HL-60/S4 (cell line): ENCODE data around the gene GGA3.
"Not testable (repeated sequence)": the region's sequence is repeated elsewhere in the genome, so short reads cannot be mapped to it uniquely, and the experiment has no call there.

Source experiments
- in situ Hi-C: fragments of 300-500 bp; cut with MboI; formaldehyde crosslinking; loops from 2 replicates; pipeline ENCODE4 v1.14.3; 2022; ENCODE audit warnings: low sequenced_read_pairs

GGA3 gene

DNA sequence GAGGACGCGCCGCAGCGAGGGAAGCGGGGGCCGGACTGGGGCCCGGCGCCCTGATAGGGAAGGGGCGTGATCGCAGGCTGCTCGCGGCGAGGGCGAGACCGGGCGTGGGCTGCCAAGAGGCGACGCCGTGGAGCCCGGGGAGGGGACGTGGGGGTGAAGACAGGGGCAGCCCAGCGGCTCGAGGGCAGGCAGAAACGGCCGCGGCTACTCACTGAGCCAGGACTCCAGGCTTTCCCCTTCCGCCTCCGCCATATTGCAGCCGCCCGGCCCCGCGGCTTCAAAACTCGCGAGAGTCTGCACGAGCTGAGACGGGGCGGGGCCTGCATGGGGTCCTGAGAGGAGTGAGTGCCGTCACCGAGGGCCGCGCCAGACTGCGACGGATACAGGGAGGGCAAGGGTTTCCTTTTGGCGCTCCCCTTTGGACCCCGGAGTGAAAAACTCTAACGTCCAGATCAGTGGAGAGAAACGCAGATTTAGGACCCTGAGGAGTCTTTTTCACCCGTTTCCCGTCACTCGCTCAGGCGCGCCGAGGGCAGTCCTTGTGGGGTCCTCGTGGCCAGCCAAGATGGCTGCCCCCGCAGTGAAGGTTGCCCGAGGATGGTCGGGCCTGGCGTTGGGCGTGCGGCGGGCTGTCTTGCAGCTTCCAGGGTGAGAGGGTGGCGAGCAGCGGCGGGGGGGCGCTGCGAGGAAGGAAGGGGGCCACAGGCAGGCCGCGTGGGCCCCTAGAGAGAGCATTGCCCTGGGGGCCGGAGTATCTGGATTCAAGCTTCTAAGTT is at the start of gene GGA3, which contains the start of gene MRPS7:
GGA3 (minus strand) TSS at position 271 of the 776 bp plus-strand sequence; CDS start at position 252, 19 bp downstream.
MRPS7 (plus strand) TSS at position 544 of the 776 bp plus-strand sequence; CDS start at position 566, 22 bp downstream.
- in situ Hi-C loops: no loop called here

DNA sequence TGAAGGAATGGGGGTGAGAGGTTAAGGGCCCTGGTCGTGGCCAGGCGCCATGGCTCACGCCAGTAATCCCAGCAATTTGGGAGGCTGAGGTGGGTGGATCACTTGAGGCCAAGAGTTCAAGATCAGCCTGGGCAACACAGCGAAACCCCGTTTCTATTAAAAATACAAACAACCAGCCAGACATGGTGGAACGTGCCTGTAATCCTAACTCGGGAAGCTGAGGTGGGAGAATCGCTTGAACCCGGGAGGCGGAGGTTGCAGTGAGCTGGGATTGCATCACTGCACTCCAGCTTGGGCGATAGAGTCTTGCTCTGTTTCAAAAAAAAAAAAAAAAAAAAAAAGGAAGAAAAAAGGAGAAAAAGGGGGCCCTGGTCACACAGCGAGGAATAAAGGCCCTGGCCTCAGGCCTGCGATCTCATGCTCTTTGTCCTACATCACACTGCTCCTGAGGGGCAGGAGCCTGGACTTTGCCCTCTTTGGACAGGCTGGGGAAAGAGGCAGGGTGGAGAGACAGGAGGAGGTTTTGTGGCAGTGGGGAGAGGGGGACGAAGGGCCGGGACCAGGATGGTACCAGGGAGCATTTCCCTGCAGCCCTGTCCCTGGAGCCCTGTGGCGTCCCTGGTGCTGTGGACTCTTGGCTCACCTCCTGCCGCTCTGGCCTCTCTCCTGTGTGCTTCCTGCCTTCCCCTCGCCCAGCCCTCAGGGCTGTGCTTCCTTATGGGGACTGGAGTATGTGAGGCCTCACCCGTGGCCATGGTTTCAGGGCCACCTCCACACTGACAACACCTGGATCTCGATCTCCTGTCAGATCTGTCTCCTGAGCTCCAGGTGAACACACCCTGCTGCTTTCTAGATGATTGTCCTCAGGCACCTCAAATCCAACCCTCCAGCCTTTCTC is 47.6 kb upstream of the GGA3 start:
- in situ Hi-C loops: loop anchor here (10.0 kb wide), 1 partner anchor 206 kb away; the partner anchor contains the start of genes CASKIN2 and TSEN54

DNA sequence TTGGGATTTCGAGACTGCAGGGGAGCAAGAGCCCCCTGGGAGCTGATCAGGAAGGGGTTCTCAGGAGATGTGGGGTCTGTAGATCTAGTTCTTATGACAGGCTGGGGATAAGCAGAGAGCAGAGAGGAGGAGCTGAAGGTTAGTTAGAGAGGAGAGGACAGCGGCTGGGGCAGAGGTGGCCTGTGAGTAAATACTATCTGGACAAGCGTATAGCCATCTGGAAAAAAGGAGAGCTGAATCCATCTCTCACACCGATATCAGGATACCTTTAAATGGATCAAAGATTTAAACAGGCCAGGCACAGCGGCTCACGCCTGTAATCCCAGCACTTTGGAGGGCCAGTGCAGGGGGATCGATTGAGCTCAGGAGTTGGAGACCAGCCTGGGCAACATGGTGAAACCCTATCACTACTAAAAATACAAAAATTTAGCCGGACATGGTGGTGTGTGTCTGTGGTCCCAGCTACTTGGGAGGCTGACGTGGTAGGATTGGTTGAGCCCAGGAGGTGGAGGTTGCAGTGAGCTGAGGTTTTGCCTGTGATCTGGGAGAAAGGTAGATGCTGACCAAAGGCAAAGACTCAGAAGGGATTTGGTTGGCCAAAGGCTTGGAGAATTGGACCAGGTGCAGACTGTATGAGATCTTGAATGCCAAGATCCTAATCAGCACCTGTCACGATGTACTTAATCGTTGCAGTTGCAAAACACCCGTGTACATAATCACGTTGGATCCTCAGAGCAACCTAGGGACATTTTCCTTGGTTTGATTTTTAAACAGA is 46.7 kb upstream of the GGA3 start:
- in situ Hi-C loops: loop anchor here (10.0 kb wide), 1 partner anchor 207 kb away; the partner anchor contains the start of genes CASKIN2 and TSEN54

DNA sequence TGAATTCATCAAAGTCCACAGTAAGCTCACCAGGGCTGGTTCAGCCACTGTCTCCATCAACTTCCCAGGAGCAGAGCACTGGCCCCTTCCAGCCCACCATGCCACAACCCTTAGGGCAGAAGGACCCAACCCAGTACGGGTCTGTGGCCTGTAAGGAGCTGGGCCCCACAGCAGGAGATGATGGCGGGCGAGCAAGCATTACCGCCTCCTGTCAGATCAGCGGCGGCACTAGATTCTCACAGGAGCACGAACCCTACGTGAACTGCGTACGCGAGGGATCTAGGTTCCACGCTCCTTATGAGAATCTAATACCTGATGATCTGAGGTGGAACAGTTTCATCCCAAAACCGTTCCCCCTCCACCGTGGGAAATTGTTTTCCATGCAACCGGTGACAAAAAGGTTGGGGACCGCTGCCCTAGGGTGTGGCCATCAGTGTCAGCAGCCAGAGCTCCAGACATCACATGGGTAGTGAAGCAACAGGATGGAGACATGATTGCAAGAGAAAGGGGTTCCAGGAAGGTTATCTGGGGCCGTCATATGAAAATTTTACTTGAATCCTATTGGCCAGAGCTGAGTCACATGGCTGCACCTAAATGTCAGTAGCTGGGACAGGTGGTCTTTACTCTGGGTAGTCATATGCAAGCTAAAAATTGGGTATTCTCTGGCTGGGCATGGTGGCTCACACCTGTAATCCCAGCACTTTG is 40.2 kb upstream of the GGA3 start:
- in situ Hi-C loops: loop anchor here (10.0 kb wide), 1 partner anchor 213 kb away; the partner anchor contains the start of genes CASKIN2 and TSEN54

DNA sequence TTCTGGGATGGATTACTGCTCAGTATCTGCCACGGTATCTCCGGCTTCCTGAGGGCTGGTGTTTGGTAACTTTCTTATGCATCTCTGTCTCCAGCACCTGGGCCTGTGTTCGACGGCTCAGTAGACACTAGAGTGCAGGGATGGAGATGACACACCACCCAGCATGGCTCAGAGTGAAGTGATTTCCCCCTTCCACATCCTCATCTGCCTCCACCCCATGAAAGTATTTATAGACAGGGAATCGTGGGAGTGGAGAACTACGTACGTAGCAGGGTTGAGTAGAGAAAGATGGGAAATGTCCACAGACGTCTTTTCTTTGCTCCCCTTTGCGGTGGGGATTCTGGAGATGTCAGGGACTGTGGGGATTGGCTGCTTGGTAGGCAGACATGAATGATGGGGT is 39.6 kb upstream of the GGA3 start:
- in situ Hi-C loops: loop anchor here (10.0 kb wide), 1 partner anchor 214 kb away; the partner anchor contains the start of genes CASKIN2 and TSEN54

DNA sequence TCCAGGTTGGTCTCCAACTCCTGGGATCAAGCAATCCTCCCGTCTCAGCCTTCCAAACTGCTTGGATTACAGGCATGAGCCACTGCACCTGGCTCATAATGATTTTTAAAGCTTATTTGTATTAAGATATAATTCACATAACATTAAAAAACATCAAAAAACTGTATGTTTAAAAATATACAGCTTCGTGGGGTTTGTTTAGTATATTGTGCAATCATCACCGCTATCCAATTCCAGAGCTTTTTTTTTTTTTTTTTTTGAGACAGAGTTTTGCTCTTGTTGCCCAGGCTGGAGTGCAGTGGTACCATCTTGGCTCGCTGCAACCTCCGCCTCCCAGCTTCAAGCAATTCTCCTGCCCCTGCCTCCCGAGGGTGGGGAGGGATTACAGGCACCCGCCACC is 38.9 kb upstream of the GGA3 start:
- in situ Hi-C loops: loop anchor here (10.0 kb wide), 1 partner anchor 215 kb away; the partner anchor contains the start of genes CASKIN2 and TSEN54

- in situ Hi-C loops: loop anchor here (10.0 kb wide), 1 partner anchor 59 kb away; no protein-coding TSS in a partner anchor
These were observed 34.1 kb upstream of the GGA3 start for GRCh38 chr17:75295201-75296158.

GRCh38 chr17:75292810-75293448 is 31.5 kb upstream of the GGA3 start:
- in situ Hi-C loops: loop anchor here (5.0 to 10.0 kb wide), 2 partner anchors 62 to 119 kb away; no protein-coding TSS in a partner anchor

DNA sequence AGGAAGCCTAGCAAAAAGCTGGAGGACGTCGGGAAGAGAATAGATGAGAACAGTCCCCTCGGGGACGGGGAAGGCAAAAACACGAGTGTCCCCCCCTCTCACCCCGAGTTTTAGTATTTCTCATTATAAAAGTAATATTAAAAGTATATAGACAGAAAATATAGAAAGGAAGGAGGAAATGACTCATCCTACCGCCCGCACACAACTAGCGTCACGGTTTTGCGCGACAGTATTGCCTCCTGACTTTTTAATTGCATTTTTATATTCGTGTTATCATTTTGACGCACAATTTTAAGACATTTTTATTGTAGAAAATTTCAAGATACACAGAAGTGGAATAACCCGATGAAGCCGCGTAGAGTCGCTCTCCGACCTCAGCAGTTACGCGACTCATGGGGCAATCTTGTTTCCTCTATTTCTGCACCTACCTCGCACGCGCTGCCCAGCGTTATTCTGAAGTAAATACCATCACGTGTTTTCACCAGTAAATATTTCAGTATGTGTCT is 28.5 kb upstream of the GGA3 start:
- in situ Hi-C loops: loop anchor here (5.0 to 10.0 kb wide), 2 partner anchors 65 to 122 kb away; no protein-coding TSS in a partner anchor

GRCh38 chr17:75289115-75289831 is 27.9 kb upstream of the GGA3 start, which contains the start of gene SLC25A19:
Gene SLC25A19 (minus strand): TSS chr17:75289433. CDS start chr17:75286764, 2,669 bp downstream.
- in situ Hi-C loops: no loop called here

GRCh38 chr17:75288770-75289114 is 27.3 kb upstream of the GGA3 start:
- in situ Hi-C loops: no loop called here

GRCh38 chr17:75288359-75288758 is 27.0 kb upstream of the GGA3 start:
- in situ Hi-C loops: no loop called here

DNA sequence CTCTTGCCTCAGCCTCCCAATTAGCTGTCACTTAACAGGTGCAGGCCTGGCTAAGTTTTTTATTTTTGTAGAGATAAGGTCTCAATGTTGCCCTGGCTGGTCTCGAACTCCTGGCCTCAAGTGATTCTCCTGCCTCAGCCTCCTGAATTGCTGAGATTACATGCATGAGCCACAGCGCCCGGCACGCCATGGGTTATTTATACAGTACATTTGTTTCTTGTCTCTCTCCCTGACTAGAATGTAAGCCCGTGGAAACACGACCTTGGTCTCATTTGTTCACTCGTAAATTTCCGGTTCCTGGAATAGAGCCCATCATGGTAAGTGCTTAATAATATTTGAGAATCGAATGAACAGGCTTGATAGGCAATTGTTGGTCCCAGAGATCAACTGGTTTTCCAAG is 25.8 kb upstream of the GGA3 start:
- in situ Hi-C loops: no loop called here

- in situ Hi-C loops: no loop called here
These were observed 23.7 kb upstream of the GGA3 start for GRCh38 chr17:75285123-75285522.

GRCh38 chr17:75280189-75280588 is 18.8 kb upstream of the GGA3 start:
- in situ Hi-C loops: not testable (repeated sequence)

DNA sequence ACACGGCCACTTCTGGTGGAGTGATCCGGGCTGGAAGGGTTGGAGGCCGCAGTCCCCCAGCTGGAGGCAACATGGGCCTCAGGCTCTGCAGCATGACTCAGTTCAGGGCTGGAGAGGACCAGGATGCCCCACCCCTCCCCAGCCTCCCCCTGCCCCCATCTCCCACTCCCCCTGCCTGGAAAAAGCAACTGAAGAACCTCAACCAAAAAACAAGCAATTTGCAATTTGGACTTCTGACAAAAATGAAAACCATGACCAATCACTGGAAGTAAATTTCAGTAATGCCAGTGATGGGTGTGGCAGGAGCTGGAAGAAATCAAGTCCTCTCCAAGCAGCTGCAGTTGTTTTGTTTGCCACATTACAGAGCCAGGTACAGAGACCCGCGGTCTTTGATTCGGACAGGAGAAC is 16.3 kb upstream of the GGA3 start:
- in situ Hi-C loops: no loop called here
